Ishikawa (cell line): Measurements from ENCODE around the gene OTUD4.

Source experiments
- CEBPB ChIP-seq: IDR thresholded peaks from 2 replicates; pipeline ENCODE4 v1.6.1; 2012
- CREB1 ChIP-seq: IDR thresholded peaks from 2 replicates; pipeline ENCODE4 v1.6.1; 2012; ENCODE audit warnings: low read depth
- EGR1 ChIP-seq: IDR thresholded peaks from 2 replicates; pipeline ENCODE4 v1.6.1; 2012
- EP300 ChIP-seq: IDR thresholded peaks from 2 replicates; pipeline ENCODE4 v1.6.1; 2012; ENCODE audit warnings: borderline replicate concordance
- FOXM1 ChIP-seq: IDR thresholded peaks from 2 replicates; pipeline ENCODE4 v1.6.1; 2012; ENCODE audit warnings: low read depth, borderline replicate concordance
- MAX ChIP-seq: IDR thresholded peaks from 2 replicates; pipeline ENCODE4 v1.6.1; 2012
- NFIC ChIP-seq: IDR thresholded peaks from 2 replicates; pipeline ENCODE4 v1.6.1; 2012
- RAD21 ChIP-seq: IDR thresholded peaks from 2 replicates; pipeline ENCODE4 v1.6.1; 2012; ENCODE audit warnings: low read depth
- REST ChIP-seq: IDR thresholded peaks from 2 replicates; pipeline ENCODE4 v1.6.1; 2012; ENCODE audit warnings: low read depth, mild to moderate bottlenecking
- TAF1 ChIP-seq: IDR thresholded peaks from 2 replicates; pipeline ENCODE4 v1.6.1; 2012; ENCODE audit warnings: low read depth, mild to moderate bottlenecking
- TCF12 ChIP-seq: IDR thresholded peaks from 2 replicates; pipeline ENCODE4 v1.6.1; 2012; ENCODE audit warnings: low read depth
- TEAD4 ChIP-seq: IDR thresholded peaks from 2 replicates; pipeline ENCODE4 v1.6.1; 2012
- USF1 ChIP-seq: IDR thresholded peaks from 2 replicates; pipeline ENCODE4 v1.6.1; 2012
- YY1 ChIP-seq: IDR thresholded peaks from 2 replicates; pipeline ENCODE4 v1.6.1; 2012; ENCODE audit warnings: low read depth
- ZBTB7A ChIP-seq: IDR thresholded peaks from 2 replicates; pipeline ENCODE4 v1.6.1; 2012; ENCODE audit warnings: low read depth

The OTUD4 gene

GRCh38 chr4:145155268-145155870, 25.0 kb downstream of the OTUD4 start:
- TF ChIP-seq TEAD4 (no peak), TCF12 (no peak), USF1 (no peak), EP300 (no peak), REST (no peak), RAD21 (no peak), CEBPB (no peak), CREB1 (no peak), YY1 (no peak), TAF1 (no peak)

- TF ChIP-seq EP300 (no peak), RAD21 (peak; percentile 69), USF1 (no peak)
Measured at GRCh38 chr4:145154573-145154972, 25.8 kb downstream of the OTUD4 start.

GRCh38 chr4:145153904-145154298, 26.5 kb downstream of the OTUD4 start:
- no peak for TF ChIP-seq REST
- TF ChIP-seq CEBPB = no peak
- TF ChIP-seq EP300 = no peak
- TF ChIP-seq USF1 = no peak
- no peak for TF ChIP-seq RAD21
- no peak for TF ChIP-seq ZBTB7A
- TF ChIP-seq TEAD4 = no peak
- no peak for TF ChIP-seq NFIC
- TF ChIP-seq MAX = no peak
- no peak for TF ChIP-seq FOXM1
- no peak for TF ChIP-seq YY1
- TF ChIP-seq CREB1 = no peak

GRCh38 chr4:145153181-145153903, 27.0 kb downstream of the OTUD4 start:
- no peak for TF ChIP-seq RAD21
- TF ChIP-seq ZBTB7A = no peak
- TF ChIP-seq REST = no peak
- TF ChIP-seq FOXM1 = no peak
- no peak for TF ChIP-seq TCF12
- no peak for TF ChIP-seq NFIC
- no peak for TF ChIP-seq CREB1
- no peak for TF ChIP-seq USF1
- no peak for TF ChIP-seq EGR1
- no peak for TF ChIP-seq CEBPB
